Lower lobe of right lung (tissue), 2 donors: ENCODE measurements around the gene SNX3. TPM values are rescaled to one million over a fixed set of nuclear protein-coding genes. Genes with fewer than 3 reads are reported as not detected.

Experiments
- ATAC-seq, 2 donors: fragments of 200-7000 bp; cut with Tn5 transposase; one replicate each; pipeline ENCODE4 v1.9.1; 2020 to 2022; ENCODE audit warnings: mild to moderate bottlenecking in 2 of 2, moderate library complexity in 2 of 2
- DNase-seq: peaks from one replicate; pipeline ENCODE4 v3.0.0-alpha.2; 2020
- H3K27ac ChIP-seq: fragments of 200-600 bp; one replicate; pipeline ENCODE4 v1.8.0; 2022
- H3K27me3 ChIP-seq: fragments of 200-600 bp; one replicate; pipeline ENCODE4 v1.8.0; 2022; ENCODE audit warnings: low read depth
- H3K36me3 ChIP-seq: fragments of 200-600 bp; one replicate; pipeline ENCODE4 v1.8.0; 2022; ENCODE audit warnings: mild to moderate bottlenecking
- H3K4me1 ChIP-seq: fragments of 200-600 bp; one replicate; pipeline ENCODE4 v1.8.0; 2022
- H3K4me3 ChIP-seq: fragments of 200-600 bp; one replicate; pipeline ENCODE4 v1.8.0; 2022; ENCODE audit warnings: mild to moderate bottlenecking
- H3K9me3 ChIP-seq: fragments of 200-600 bp; one replicate; pipeline ENCODE4 v1.8.0; 2022
- CTCF ChIP-seq: fragments of 200-600 bp; IDR thresholded peaks from one replicate; pipeline ENCODE4 v1.8.0; 2022; ENCODE audit warnings: antibody characterized with exemption, mild to moderate bottlenecking
- intact Hi-C: fragments of 100-400 bp; cut with DNase I; formaldehyde crosslinking; loops from one replicate; pipeline ENCODE4 v1.11.0; 2022
- total RNA-seq: library from RNA; stranded (reverse); fragmentation: NEBNext Ultra II Directional; extraction: Animal tissue kit (Norgen Biotek cat#: 25700); gene quantifications from one replicate; pipeline ENCODE4 v1.2.1, GENCODE V29; 2021
- donor health status: DM: no; HTN: yes; CAD: no; lungs with severe emphysema.

The SNX3 gene
- total RNA-seq, 1 donor from 2014 or later: 230 TPM

GRCh38 chr6:108166664-108167448, 94.0 kb downstream of the SNX3 start:
- Histone ChIP-seq H3K9me3 (no peaks in the 10 kb centered on the region), H3K27me3 (peaks cover 100% of the 10 kb centered on the region), H3K36me3 (no peaks in the 10 kb centered on the region), H3K4me1 (peaks cover 60% of the 10 kb centered on the region), H3K27ac (no peak overlapping the region), H3K4me3 (peak overlapping the region; percentile 33)
- TF ChIP-seq CTCF: no peak
- intact Hi-C loops: no loop called here
- DNase-seq: no peak
- ATAC-seq: no peak

GRCh38 chr6:108165714-108166663, 94.9 kb downstream of the SNX3 start, which contains the start of gene NR2E1:
NR2E1 (plus strand) TSS chr6:108166022; CDS start chr6:108166766, 744 bp downstream.
- Histone ChIP-seq H3K36me3 (no peaks in the 10 kb centered on the region), H3K27ac (no peak within 1 kb of the TSS), H3K27me3 (peaks cover 100% of the 10 kb centered on the region), H3K4me3 (no peak within 1 kb of the TSS), H3K9me3 (no peaks in the 10 kb centered on the region), H3K4me1 (peaks cover 59% of the 10 kb centered on the region)
- ATAC-seq (no peak), DNase-seq (no peak)
- no peak for TF ChIP-seq CTCF
- intact Hi-C loops: no loop called here

GRCh38 chr6:108164815-108165706, 95.8 kb downstream of the SNX3 start:
- peaks cover 53% of the 10 kb centered on the region for H3K4me1 ChIP-seq

GRCh38 chr6:108164543-108164814, 96.4 kb downstream of the SNX3 start:
- H3K4me3 ChIP-seq: no peak overlapping the region

More at GRCh38 chr6:108164815-108165706, 95.8 kb downstream of the SNX3 start:
- ATAC-seq: no peak
- Histone ChIP-seq H3K36me3 (no peaks in the 10 kb centered on the region), H3K9me3 (no peaks in the 10 kb centered on the region), H3K27me3 (peaks cover 100% of the 10 kb centered on the region), H3K27ac (no peak overlapping the region), H3K4me3 (no peak overlapping the region)
- no peak for TF ChIP-seq CTCF
- DNase-seq: no peak
- intact Hi-C loops: no loop called here

More at GRCh38 chr6:108164543-108164814, 96.4 kb downstream of the SNX3 start:
- H3K27me3 ChIP-seq: peaks cover 100% of the 10 kb centered on the region
- H3K4me1 ChIP-seq: peaks cover 50% of the 10 kb centered on the region
- ATAC-seq (no peak), DNase-seq (no peak)
- no peak overlapping the region for H3K27ac ChIP-seq
- H3K9me3 ChIP-seq: no peaks in the 10 kb centered on the region
- intact Hi-C loops: no loop called here
- no peaks in the 10 kb centered on the region for H3K36me3 ChIP-seq
- TF ChIP-seq CTCF: no peak
